ENCODE results near the gene ACVR1. TPM values are rescaled to one million over a fixed set of nuclear protein-coding genes. Genes with fewer than 3 reads are reported as not detected.
"Not testable (repeated sequence)": the region's sequence is repeated elsewhere in the genome, so short reads cannot be mapped to it uniquely, and the experiment has no call there.

Gene ACVR1
- total and polyA plus RNA-seq, 2 donors: 25.1 to 29.7 TPM

- Histone ChIP-seq H3K4me1 (ENCODE audit: insufficient read depth) (no peaks in the 10 kb centered on the region), H3K27ac (ENCODE audit: low read depth) (no peak overlapping the region), H3K4me3 (ENCODE audit: low read depth, low read length) (no peak overlapping the region), H3K36me3 (ENCODE audit: insufficient read depth) (peaks cover 9% of the 10 kb centered on the region)
- WGBS: 89% methylated on average over 2 of the region's 2 CpGs
- DNase-seq (ENCODE audit: extremely low spot score): no peak
Measured at GRCh38 chr2:157733263-157733662, 142.9 kb downstream of the ACVR1 start.

DNA sequence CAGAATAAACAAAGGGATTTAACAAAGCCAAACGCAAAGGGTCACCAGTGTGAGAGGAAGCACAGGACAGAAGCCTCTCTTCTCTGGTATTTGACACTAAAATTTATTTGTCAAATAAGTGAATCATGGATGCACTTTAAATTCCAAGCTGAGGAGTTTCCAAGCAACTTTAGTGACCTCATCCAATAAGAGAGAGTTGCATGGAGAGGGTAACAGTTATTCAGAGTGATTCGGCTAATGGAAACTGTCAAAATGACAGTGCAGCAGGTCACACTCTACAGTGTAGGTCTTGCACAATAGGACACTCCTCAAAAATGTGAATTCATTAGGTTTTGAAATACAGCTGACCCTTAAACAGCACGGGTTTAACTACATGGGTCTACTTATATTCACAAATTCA is 143.5 kb downstream of the ACVR1 start:
- Histone ChIP-seq H3K4me3 (ENCODE audit: low read depth, low read length) (no peak overlapping the region), H3K27ac (ENCODE audit: low read depth) (no peak overlapping the region), H3K4me1 (ENCODE audit: insufficient read depth) (no peaks in the 10 kb centered on the region), H3K36me3 (ENCODE audit: insufficient read depth) (peaks cover 5% of the 10 kb centered on the region)
- no peak for DNase-seq (ENCODE audit: extremely low spot score)
- 87% methylated on average over 3 of the region's 3 CpGs for WGBS

- Histone ChIP-seq H3K4me1 (ENCODE audit: insufficient read depth) (no peaks in the 10 kb centered on the region), H3K36me3 (ENCODE audit: insufficient read depth) (peaks cover 3% of the 10 kb centered on the region), H3K4me3 (ENCODE audit: low read depth, low read length) (no peak overlapping the region), H3K27ac (ENCODE audit: low read depth) (no peak overlapping the region)
- no peak for DNase-seq (ENCODE audit: extremely low spot score)
- 94% methylated on average over 1 of the region's 1 CpG for WGBS
Measured at GRCh38 chr2:157727693-157728092, 148.4 kb downstream of the ACVR1 start.

DNA sequence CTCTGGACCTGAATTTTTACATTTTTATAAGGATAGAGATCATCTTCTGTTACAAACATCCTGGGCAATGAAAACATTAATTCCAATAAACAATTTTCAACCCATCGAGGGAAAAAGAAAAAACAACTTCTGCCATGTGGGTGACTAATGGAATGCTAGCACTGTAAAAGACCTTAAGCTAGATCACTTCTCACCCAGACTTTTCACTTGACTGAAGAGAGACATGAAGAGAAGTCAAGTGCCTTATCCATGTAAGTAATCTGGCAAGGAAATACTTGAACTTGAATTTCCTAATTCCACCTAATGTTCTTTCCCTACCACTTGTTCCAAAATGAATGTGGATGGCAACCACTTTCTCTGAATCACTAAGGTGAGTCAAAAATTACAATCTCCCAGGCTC is 149.2 kb downstream of the ACVR1 start:
- Histone ChIP-seq H3K36me3 (ENCODE audit: insufficient read depth) (peaks cover 3% of the 10 kb centered on the region), H3K4me1 (ENCODE audit: insufficient read depth) (no peaks in the 10 kb centered on the region), H3K4me3 (ENCODE audit: low read depth, low read length) (no peak overlapping the region), H3K27ac (ENCODE audit: low read depth) (no peak overlapping the region)
- 70% methylated on average over 1 of the region's 1 CpG for WGBS
- DNase-seq (ENCODE audit: extremely low spot score): no peak

DNA sequence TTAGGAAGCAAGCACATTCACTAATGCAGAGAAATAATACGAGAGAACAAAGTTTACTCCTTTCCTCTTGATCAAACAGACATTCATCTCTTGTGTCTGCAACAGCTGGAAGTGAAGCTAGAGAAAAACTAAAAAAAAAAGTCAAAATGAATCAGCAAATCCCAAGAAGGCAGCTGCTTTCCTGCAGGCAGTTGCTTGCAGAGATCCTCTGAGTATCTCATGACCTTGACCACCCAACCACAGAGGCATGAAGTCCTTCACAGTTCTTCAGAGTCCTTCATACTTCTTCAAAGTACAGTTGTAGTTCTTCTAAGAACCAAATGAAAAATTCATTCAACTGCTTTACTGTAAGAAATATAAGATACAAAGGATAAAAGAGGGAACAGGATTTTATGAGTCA is 150.3 kb downstream of the ACVR1 start:
- no peak overlapping the region for H3K4me3 ChIP-seq (ENCODE audit: low read depth, low read length)
- no peaks in the 10 kb centered on the region for H3K4me1 ChIP-seq (ENCODE audit: insufficient read depth)
- WGBS: 76% methylated on average over 1 of the region's 1 CpG
- no peak for DNase-seq (ENCODE audit: extremely low spot score)
- no peak overlapping the region for H3K27ac ChIP-seq (ENCODE audit: low read depth)
- H3K36me3 ChIP-seq (ENCODE audit: insufficient read depth): peaks cover 3% of the 10 kb centered on the region

- DNase-seq (ENCODE audit: extremely low spot score): no peak
- H3K36me3 ChIP-seq (ENCODE audit: insufficient read depth): peaks cover 3% of the 10 kb centered on the region
- H3K4me3 ChIP-seq (ENCODE audit: low read depth, low read length): no peak overlapping the region
- H3K27ac ChIP-seq (ENCODE audit: low read depth): no peak overlapping the region
- WGBS: over 99% methylated on average over 3 of the region's 3 CpGs
- H3K4me1 ChIP-seq (ENCODE audit: insufficient read depth): no peaks in the 10 kb centered on the region
Measured at GRCh38 chr2:157722580-157723234, 153.4 kb downstream of the ACVR1 start.

- WGBS: 94% methylated on average over 2 of the region's 2 CpGs
- no peaks in the 10 kb centered on the region for H3K36me3 ChIP-seq (ENCODE audit: insufficient read depth)
Measured at GRCh38 chr2:157720504-157720903, 155.6 kb downstream of the ACVR1 start.

DNA sequence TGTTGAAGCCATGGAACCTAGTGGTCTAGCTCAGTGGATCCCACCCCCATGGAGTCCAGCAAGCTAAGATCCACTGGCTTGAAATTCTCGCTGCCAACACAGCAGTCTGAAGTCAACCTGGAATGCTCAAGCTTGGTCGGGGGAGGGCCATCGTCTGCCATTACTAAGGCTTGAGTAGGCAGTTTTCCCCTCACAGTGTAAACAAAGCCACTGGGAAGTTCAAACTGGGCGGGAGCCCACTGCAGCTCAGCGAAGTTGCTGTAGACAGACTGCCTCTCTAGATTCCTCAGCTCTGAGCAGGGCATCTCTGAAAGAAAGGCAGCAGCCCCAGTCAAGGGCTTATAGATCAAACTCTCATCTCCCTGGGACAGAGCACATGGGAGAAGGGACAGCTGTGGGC is 171.5 kb downstream of the ACVR1 start:
- 77% methylated on average over 5 of the region's 5 CpGs for WGBS
- not testable (repeated sequence) for H3K27ac ChIP-seq (ENCODE audit: low read depth); DNase-seq (ENCODE audit: extremely low spot score); H3K4me3 ChIP-seq (ENCODE audit: low read depth, low read length); H3K36me3 ChIP-seq (ENCODE audit: insufficient read depth); H3K4me1 ChIP-seq (ENCODE audit: insufficient read depth)

More at GRCh38 chr2:157720504-157720903, 155.6 kb downstream of the ACVR1 start:
- H3K27ac ChIP-seq (ENCODE audit: low read depth): no peak overlapping the region
- DNase-seq (ENCODE audit: extremely low spot score): no peak
- no peaks in the 10 kb centered on the region for H3K4me1 ChIP-seq (ENCODE audit: insufficient read depth)
- no peak overlapping the region for H3K4me3 ChIP-seq (ENCODE audit: low read depth, low read length)

DNA sequence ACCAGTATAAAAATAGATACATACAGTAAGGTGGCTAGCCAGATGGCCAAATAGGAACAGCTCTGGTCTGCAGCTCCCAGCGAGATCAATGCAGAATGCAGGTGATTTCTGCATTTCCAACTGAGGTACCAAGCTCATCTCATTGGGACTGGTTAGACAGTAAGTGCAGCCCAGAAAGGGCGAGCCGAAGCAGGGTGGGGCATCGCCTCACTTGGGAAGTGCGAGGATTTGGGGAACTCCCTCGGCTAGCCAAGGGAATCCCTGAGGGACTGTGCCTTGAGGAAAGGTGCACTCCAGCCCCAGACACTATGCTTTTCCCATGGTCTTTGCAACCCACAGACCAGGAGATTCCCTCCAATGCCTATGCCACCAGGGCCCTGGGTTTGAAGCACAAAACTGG is 172.0 kb downstream of the ACVR1 start:
- 98% methylated on average over 6 of the region's 6 CpGs for WGBS
- not testable (repeated sequence) for DNase-seq (ENCODE audit: extremely low spot score); H3K4me1 ChIP-seq (ENCODE audit: insufficient read depth); H3K4me3 ChIP-seq (ENCODE audit: low read depth, low read length); H3K27ac ChIP-seq (ENCODE audit: low read depth); H3K36me3 ChIP-seq (ENCODE audit: insufficient read depth)

DNA sequence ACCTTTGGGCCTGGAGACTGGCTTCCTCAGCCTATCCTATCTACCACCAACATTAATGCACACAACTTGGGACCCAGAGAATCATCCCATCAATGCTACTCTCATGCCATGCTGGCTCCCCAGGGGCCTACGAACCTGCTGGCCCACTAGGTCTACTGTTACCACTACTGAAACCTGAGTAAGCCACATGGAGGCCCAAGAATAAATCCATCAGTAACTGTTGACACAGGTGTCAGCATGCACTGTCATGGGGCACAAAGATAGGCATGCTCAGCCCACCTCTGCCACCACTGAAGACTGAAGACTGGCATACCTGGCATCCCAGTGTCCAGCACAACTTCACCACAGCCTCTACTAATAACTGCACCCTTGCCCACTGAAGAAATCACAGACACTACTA is 176.3 kb downstream of the ACVR1 start:
- Histone ChIP-seq H3K4me1 (ENCODE audit: insufficient read depth) (no peaks in the 10 kb centered on the region), H3K36me3 (ENCODE audit: insufficient read depth) (no peaks in the 10 kb centered on the region), H3K27ac (ENCODE audit: low read depth) (no peak overlapping the region), H3K4me3 (ENCODE audit: low read depth, low read length) (no peak overlapping the region)
- 94% methylated on average over 1 of the region's 1 CpG for WGBS
- no peak for DNase-seq (ENCODE audit: extremely low spot score)

GRCh38 chr2:157699009-157699408 is 177.1 kb downstream of the ACVR1 start:
- Histone ChIP-seq H3K27ac (ENCODE audit: low read depth) (no peak overlapping the region), H3K4me1 (ENCODE audit: insufficient read depth) (no peaks in the 10 kb centered on the region), H3K36me3 (ENCODE audit: insufficient read depth) (no peaks in the 10 kb centered on the region), H3K4me3 (ENCODE audit: low read depth, low read length) (no peak overlapping the region)
- no peak for DNase-seq (ENCODE audit: extremely low spot score)
- 85% methylated on average over 3 of the region's 3 CpGs for WGBS

GRCh38 chr2:157698430-157698829 is 177.7 kb downstream of the ACVR1 start:
- 64% methylated on average over 1 of the region's 1 CpG for WGBS
- Histone ChIP-seq H3K4me3 (ENCODE audit: low read depth, low read length) (no peak overlapping the region), H3K36me3 (ENCODE audit: insufficient read depth) (no peaks in the 10 kb centered on the region), H3K27ac (ENCODE audit: low read depth) (no peak overlapping the region), H3K4me1 (ENCODE audit: insufficient read depth) (no peaks in the 10 kb centered on the region)
- DNase-seq (ENCODE audit: extremely low spot score): no peak

DNA sequence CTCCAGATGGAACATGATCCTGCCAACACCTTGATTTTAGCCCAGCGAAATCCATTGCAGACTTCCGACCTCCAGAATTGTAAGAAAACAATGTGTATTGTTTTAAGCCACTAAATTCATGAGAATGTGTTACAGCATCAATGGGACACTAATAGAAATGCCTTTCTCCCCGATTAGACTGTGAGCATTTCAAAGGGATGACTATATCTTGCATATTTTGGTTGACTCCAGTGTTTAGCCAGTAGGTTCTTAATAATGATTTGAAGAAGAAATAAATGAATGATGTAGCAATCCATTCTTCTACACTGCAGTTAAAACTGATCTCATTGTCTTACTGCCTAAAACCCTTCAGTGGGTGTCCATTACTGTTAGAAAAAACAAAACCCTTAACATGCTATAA is 180.1 kb downstream of the ACVR1 start:
- Histone ChIP-seq H3K4me1 (ENCODE audit: insufficient read depth) (no peaks in the 10 kb centered on the region), H3K36me3 (ENCODE audit: insufficient read depth) (no peaks in the 10 kb centered on the region), H3K27ac (ENCODE audit: low read depth) (no peak overlapping the region), H3K4me3 (ENCODE audit: low read depth, low read length) (no peak overlapping the region)
- DNase-seq (ENCODE audit: extremely low spot score): no peak
- WGBS: 90% methylated on average over 3 of the region's 3 CpGs

DNA sequence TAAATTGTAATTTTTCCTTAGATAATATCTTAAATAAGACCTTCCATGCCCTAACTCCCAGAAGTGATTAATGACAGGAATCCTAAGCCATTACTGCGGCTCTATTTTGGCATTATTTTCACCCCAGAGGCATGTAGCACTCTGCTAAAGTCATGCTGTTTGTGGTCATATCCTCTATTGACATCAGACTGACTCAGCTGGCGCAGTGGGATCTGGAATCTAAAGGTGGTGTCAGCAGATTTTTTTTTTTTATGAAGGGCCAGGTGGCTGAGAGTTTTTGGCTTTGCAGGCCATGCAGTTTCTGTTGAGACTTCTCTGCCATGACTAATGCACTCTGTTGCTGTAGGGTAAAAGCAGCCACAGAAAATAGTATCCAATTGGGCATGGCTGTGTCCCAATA is 183.4 kb downstream of the ACVR1 start:
- WGBS: 95% methylated on average over 2 of the region's 2 CpGs
- Histone ChIP-seq H3K4me3 (ENCODE audit: low read depth, low read length) (no peak overlapping the region), H3K36me3 (ENCODE audit: insufficient read depth) (no peaks in the 10 kb centered on the region), H3K27ac (ENCODE audit: low read depth) (no peak overlapping the region), H3K4me1 (ENCODE audit: insufficient read depth) (no peaks in the 10 kb centered on the region)
- DNase-seq (ENCODE audit: extremely low spot score): no peak

DNA sequence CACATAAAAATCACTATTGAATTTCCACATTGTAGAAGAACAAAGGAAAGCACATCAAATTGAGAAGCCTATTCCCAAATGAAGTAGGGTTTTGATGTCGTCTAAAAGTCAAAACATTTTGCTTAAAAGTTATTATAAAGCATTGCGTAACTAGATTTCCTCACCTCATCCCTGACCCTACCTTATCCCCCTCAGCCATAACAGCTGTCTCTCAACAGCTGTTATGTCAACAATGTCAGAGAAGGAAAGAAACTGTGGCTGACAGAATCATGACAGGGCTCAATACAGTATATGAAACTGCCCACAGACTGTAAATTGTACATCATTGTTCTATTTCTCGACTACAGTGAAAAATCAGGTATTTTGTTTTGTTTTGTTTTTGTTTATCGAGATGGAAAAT is 184.4 kb downstream of the ACVR1 start:
- Histone ChIP-seq H3K4me3 (ENCODE audit: low read depth, low read length) (no peak overlapping the region), H3K4me1 (ENCODE audit: insufficient read depth) (no peaks in the 10 kb centered on the region), H3K27ac (ENCODE audit: low read depth) (no peak overlapping the region), H3K36me3 (ENCODE audit: insufficient read depth) (no peaks in the 10 kb centered on the region)
- WGBS: 89% methylated on average over 4 of the region's 4 CpGs
- DNase-seq (ENCODE audit: extremely low spot score): no peak

Data from urinary bladder (tissue), 4 donors.